Nasal cavity respiratory epithelium epithelial cell of viscerocranial mucosa (primary cell): ENCODE data around the gene MOCS3. TPM values are rescaled to one million over a fixed set of nuclear protein-coding genes. Genes with fewer than 3 reads are reported as not detected.

Experiments used
- total RNA-seq: library from RNA; depleted of rRNA; stranded (reverse); fragments of >200 nt; gene quantifications from 2 replicates; pipeline ENCODE4 v1.2.3, GENCODE V29; 2014

Gene MOCS3
- 9.9 and 11.2 TPM in 2 replicates for total RNA-seq

DNA sequence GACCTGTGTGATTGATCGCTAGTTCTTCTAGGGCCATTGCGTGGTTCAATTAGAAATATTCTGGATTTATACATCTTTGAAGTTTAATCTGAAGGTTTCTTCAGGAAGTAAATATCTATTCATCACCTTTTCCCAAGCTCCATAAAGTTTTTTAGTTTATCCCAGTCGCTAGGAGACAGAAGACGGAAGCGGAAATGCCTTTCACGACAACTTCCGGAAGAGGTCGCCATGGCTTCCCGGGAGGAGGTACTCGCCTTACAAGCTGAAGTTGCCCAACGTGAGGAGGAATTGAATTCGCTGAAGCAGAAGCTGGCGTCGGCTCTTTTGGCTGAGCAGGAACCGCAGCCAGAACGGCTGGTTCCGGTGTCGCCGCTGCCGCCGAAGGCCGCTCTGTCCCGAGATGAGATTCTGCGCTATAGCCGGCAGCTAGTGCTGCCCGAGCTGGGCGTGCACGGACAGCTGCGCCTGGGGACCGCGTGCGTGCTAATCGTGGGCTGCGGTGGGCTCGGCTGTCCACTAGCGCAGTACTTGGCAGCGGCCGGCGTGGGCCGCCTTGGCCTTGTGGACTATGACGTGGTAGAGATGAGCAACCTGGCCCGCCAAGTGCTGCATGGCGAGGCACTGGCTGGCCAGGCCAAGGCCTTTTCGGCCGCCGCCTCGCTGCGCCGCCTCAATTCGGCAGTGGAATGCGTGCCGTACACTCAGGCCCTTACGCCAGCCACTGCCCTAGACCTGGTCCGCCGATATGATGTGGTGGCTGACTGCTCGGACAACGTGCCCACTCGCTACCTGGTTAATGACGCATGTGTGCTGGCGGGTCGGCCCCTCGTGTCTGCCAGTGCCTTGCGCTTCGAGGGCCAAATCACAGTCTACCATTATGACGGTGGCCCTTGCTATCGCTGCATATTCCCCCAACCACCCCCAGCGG, at the start of gene MOCS3:
Gene MOCS3 (plus strand): TSS at position 204 of the 928 bp plus-strand sequence. CDS start 25 bp downstream, at position 229.

GRCh38 chr20:50931306-50932015, 27.2 kb upstream of the MOCS3 start, which contains the start of gene ADNP:
Gene ADNP, minus strand, starts transcription at chr20:50931437. Its CDS starts 27,441 bp downstream, at chr20:50903996.

GRCh38 chr20:50957798-50958614, 612 bp upstream of the MOCS3 start, which contains the start of gene DPM1:
Gene DPM1, minus strand, starts transcription at chr20:50958532. Its CDS starts 9 bp downstream, at chr20:50958523.

Other genes starting within 250 kb of the MOCS3 start
- 14.8 and 19.1 TPM in 2 replicates for gene PARD6B, start 227.2 kb upstream of the MOCS3 start, total RNA-seq
- 6.5 and 13.2 TPM in 2 replicates for gene BCAS4, start 163.8 kb upstream of the MOCS3 start, total RNA-seq
- gene ADNP, start 27.4 kb upstream of the MOCS3 start, total RNA-seq: 26.3 and 70.5 TPM in 2 replicates
- 62.7 and 97.7 TPM in 2 replicates for gene DPM1, start 286 bp upstream of the MOCS3 start, total RNA-seq
- gene KCNG1, start 64.3 kb downstream of the MOCS3 start, total RNA-seq: 118 and 145 TPM in 2 replicates